NT2/D1 (cell line): ENCODE measurements around the gene USP17L27.
"Not testable (repeated sequence)": the region's sequence is repeated elsewhere in the genome, so short reads cannot be mapped to it uniquely, and the experiment has no call there.

ENCODE experiments used
- YY1 ChIP-seq: IDR thresholded peaks from 2 replicates; pipeline ENCODE4 v1.6.1; 2011; ENCODE audit not compliant: insufficient read length, insufficient read depth
- ZNF274 ChIP-seq: IDR thresholded peaks from 2 replicates; pipeline ENCODE4 v1.6.1; 2011; ENCODE audit warnings: mild to moderate bottlenecking, low read depth, low read length

- TF ChIP-seq ZNF274, YY1: not testable (repeated sequence)
Measured at GRCh38 chr4:9329611-9330010, 14.3 kb upstream of the USP17L27 start, which contains the start of gene USP17L25.
